Large intestine (tissue), 3 donors: ENCODE data around the gene ALDH6A1. TPM values are rescaled to one million over a fixed set of nuclear protein-coding genes. Genes with fewer than 3 reads are reported as not detected.
A peak's percentile ranks its signal among the peaks of the same experiment; 100 is the strongest.

Experiments
- DNase-seq, 2 donors: peaks; one replicate each; pipeline versions ENCODE4 v3.0.0 to v3.0.0-alpha.2; 2013
- H3K27ac ChIP-seq: one replicate; pipeline ENCODE4 v1.5.1; 2013; ENCODE audit warnings: low read length
- H3K27me3 ChIP-seq: 2 replicates; pipeline ENCODE4 v1.6.1; 2013; ENCODE audit warnings: low read length; ENCODE audit not compliant: control insufficient read depth, insufficient read depth
- H3K36me3 ChIP-seq: 2 replicates; pipeline ENCODE4 v1.6.1; 2013; ENCODE audit warnings: low read length; ENCODE audit not compliant: control insufficient read depth, insufficient read depth
- H3K4me1 ChIP-seq: one replicate; pipeline ENCODE4 v1.6.1; 2013; ENCODE audit warnings: low read length; ENCODE audit not compliant: control insufficient read depth, insufficient read depth
- H3K4me3 ChIP-seq: one replicate; pipeline ENCODE4 v1.5.1; 2013; ENCODE audit warnings: low read length
- H3K9me3 ChIP-seq: one replicate; pipeline ENCODE4 v1.6.1; 2013; ENCODE audit warnings: mild to moderate bottlenecking, low read depth, low read length, moderate library complexity; ENCODE audit not compliant: control insufficient read depth
- WGBS: methylation state at CpG from one replicate; pipeline ENCODE4 v1.1.5; 2013; ENCODE audit warnings: low lambda C conversion rate; ENCODE audit not compliant: insufficient coverage; 5-methylcytosine and 5-hydroxymethylcytosine counted together
- polyA plus RNA-seq: library from polyadenylated mRNA; unstranded; fragments of 120-200 nt; gene quantifications from one replicate; pipeline ENCODE4 v1.2.1, GENCODE V29; 2013

The ALDH6A1 gene
- polyA plus RNA-seq, 1 donor, result 24.7 TPM

DNA sequence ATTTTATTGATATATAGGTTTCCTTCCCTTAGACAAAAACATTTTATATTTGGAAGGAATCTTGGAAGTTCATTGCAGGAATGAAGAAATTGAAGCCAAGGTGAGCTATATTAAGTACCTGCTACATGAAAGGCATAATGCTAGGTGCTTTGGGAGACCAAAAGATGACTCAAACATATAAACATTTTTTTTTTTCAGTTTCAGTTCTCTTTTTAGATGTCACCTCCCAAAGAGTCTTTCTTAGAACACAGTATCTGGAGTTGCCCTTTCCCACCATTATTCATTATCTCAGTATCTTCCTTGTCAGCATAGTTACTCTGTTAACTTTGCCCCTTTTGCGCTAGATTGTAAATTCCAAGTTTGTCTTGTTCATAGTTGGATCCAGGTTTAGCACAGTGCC, 1.6 kb upstream of the ALDH6A1 start:
- Histone ChIP-seq H3K4me3 (peak overlapping the region; percentile 64), H3K27me3 (no peaks in the 10 kb centered on the region), H3K4me1 (peaks cover 13% of the 10 kb centered on the region), H3K36me3 (no peaks in the 10 kb centered on the region), H3K9me3 (no peaks in the 10 kb centered on the region), H3K27ac (peak overlapping the region; percentile 81)
- DNase-seq, result peak; percentile 54 to 66
- WGBS, result no CpG with 5 or more reads among the region's 1 CpG

- no peaks in the 10 kb centered on the region for H3K27me3 ChIP-seq
- H3K9me3 ChIP-seq, result no peaks in the 10 kb centered on the region
- H3K4me1 ChIP-seq, result peaks cover 13% of the 10 kb centered on the region
- peak overlapping the region; percentile 64 for H3K4me3 ChIP-seq
- peak in 1 of 2 donors; percentile 28 for DNase-seq
- peak overlapping the region; percentile 81 for H3K27ac ChIP-seq
- WGBS, result 0% methylated on average over 11 of the region's 26 CpGs
- no peaks in the 10 kb centered on the region for H3K36me3 ChIP-seq
These were observed 889 bp upstream of the ALDH6A1 start for GRCh38 chr14:74085047-74085637.

GRCh38 chr14:74083784-74084276, 423 bp downstream of the ALDH6A1 start:
- H3K4me1 ChIP-seq, result peaks cover 13% of the 10 kb centered on the region
- no peaks in the 10 kb centered on the region for H3K36me3 ChIP-seq
- no peaks in the 10 kb centered on the region for H3K9me3 ChIP-seq
- 0% methylated on average over 6 of the region's 15 CpGs for WGBS
- peak overlapping the region; percentile 87 for H3K4me3 ChIP-seq
- H3K27me3 ChIP-seq, result no peaks in the 10 kb centered on the region
- H3K27ac ChIP-seq, result peak overlapping the region; percentile 91
- DNase-seq, result no peak

DNA sequence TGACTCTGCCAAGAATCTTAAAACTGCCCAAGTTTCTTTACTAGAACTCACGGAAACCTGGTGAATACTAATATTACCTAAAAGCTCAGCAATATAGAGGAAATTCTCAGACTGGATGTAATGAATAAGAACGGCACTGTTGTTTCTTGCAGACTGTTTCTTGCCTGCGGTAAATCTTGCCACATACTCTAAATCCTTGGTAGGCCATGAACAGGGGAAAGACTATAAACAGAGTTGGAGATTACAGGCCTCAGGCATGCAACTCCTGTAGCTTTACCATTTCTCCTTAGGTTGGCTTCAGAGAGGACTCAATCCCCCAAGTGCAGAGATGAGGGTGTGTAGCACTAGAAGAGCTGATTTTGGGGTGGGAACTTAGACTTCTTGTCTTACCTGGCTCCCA, 1.1 kb downstream of the ALDH6A1 start:
- no peaks in the 10 kb centered on the region for H3K36me3 ChIP-seq
- H3K27me3 ChIP-seq, result no peaks in the 10 kb centered on the region
- 31% methylated on average over 2 of the region's 3 CpGs for WGBS
- DNase-seq, result peak in 1 of 2 donors; percentile 5
- H3K4me3 ChIP-seq, result peak overlapping the region; percentile 87
- H3K9me3 ChIP-seq, result no peaks in the 10 kb centered on the region
- peaks cover 13% of the 10 kb centered on the region for H3K4me1 ChIP-seq
- peak overlapping the region; percentile 91 for H3K27ac ChIP-seq

DNA sequence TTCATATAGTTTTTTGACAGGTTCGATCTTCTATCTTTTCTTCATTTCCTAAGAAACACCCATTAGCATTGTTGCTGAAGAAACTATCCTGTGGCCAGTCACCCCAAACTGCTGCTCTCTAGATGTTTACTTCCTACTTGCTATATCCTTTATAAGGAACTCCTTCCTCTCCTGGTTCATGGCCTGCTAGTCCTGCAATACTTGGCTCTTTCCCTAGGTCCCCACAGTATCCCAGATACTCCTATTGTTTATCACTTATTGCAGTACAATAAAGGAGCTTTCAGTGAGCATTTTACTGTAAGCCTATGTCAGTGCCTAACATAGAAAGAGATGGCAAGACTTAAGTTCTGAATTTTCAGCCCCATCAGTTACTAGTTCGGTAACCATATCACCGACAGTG, 2.8 kb downstream of the ALDH6A1 start:
- Histone ChIP-seq H3K36me3 (peaks cover 3% of the 10 kb centered on the region), H3K27me3 (no peaks in the 10 kb centered on the region), H3K4me3 (no peak overlapping the region), H3K27ac (no peak overlapping the region), H3K4me1 (peaks cover 12% of the 10 kb centered on the region), H3K9me3 (no peaks in the 10 kb centered on the region)
- no CpG with 5 or more reads among the region's 3 CpGs for WGBS
- DNase-seq, result peak in 1 of 2 donors; percentile 2

GRCh38 chr14:74080820-74081460, 3.3 kb downstream of the ALDH6A1 start:
- H3K4me3 ChIP-seq, result no peak overlapping the region
- peak in 1 of 2 donors; percentile 57 for DNase-seq
- H3K9me3 ChIP-seq, result no peaks in the 10 kb centered on the region
- H3K27me3 ChIP-seq, result no peaks in the 10 kb centered on the region
- H3K36me3 ChIP-seq, result peaks cover 3% of the 10 kb centered on the region
- H3K27ac ChIP-seq, result no peak overlapping the region
- 46% methylated on average over 3 of the region's 4 CpGs for WGBS
- peaks cover 7% of the 10 kb centered on the region for H3K4me1 ChIP-seq

DNA sequence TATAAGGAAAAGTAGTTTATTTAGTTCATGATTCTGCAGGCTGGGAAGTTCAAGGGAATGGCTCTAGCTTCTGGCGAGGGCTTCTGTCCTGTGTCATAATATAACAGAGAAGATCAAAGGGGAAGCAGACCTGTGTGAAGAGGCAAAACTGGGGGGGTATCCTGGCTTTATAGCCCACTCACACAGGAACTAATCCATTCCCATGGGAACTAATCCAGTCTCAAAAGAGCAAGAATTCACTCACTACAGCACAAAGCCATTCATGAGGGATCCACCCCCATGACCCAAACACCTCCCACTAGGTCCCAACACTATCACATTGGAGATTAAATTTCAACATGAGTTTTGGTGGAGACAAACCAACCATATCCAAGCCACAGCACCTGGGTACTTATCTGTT, 6.9 kb downstream of the ALDH6A1 start:
- no peak overlapping the region for H3K4me3 ChIP-seq
- no peak overlapping the region for H3K27ac ChIP-seq
- no peaks in the 10 kb centered on the region for H3K27me3 ChIP-seq
- no peaks in the 10 kb centered on the region for H3K9me3 ChIP-seq
- peaks cover 10% of the 10 kb centered on the region for H3K36me3 ChIP-seq
- DNase-seq, result no peak
- WGBS, result 80% methylated on average over 1 of the region's 1 CpG
- H3K4me1 ChIP-seq, result no peaks in the 10 kb centered on the region

GRCh38 chr14:74065746-74066575, 18.3 kb downstream of the ALDH6A1 start:
- DNase-seq, result no peak
- WGBS, result no CpG with 5 or more reads among the region's 3 CpGs
- H3K27me3 ChIP-seq, result no peaks in the 10 kb centered on the region
- no peak overlapping the region for H3K27ac ChIP-seq
- H3K9me3 ChIP-seq, result no peaks in the 10 kb centered on the region
- H3K36me3 ChIP-seq, result peaks cover 68% of the 10 kb centered on the region
- no peaks in the 10 kb centered on the region for H3K4me1 ChIP-seq
- no peak overlapping the region for H3K4me3 ChIP-seq

GRCh38 chr14:74064883-74065282, 19.4 kb downstream of the ALDH6A1 start:
- H3K27ac ChIP-seq, result no peak overlapping the region
- no peak overlapping the region for H3K4me3 ChIP-seq
- H3K4me1 ChIP-seq, result no peaks in the 10 kb centered on the region
- H3K9me3 ChIP-seq, result no peaks in the 10 kb centered on the region
- peaks cover 67% of the 10 kb centered on the region for H3K36me3 ChIP-seq
- no peaks in the 10 kb centered on the region for H3K27me3 ChIP-seq
- no CpG with 5 or more reads among the region's 3 CpGs for WGBS
- DNase-seq, result no peak

DNA sequence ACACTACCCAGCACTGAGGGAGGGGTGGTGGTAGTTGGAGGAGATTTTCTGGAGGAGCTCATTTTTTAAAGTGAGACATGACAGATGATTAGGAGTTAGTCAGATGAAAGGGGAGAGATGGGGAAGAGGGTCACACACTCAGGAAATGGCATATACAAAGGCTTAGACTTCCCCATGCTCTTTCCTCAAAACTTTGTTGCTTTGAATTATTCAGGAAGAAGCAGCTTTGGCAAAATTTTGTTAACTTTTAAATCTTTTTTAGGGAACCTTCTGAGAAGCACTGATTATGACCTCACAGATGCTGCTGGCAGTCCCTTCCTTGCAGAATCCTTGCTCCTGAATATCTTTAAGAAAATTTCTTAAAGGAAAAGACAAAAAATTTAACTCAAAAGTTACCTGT, 19.8 kb downstream of the ALDH6A1 start:
- Histone ChIP-seq H3K36me3 (peaks cover 69% of the 10 kb centered on the region), H3K27ac (no peak overlapping the region), H3K9me3 (no peaks in the 10 kb centered on the region), H3K27me3 (no peaks in the 10 kb centered on the region), H3K4me3 (no peak overlapping the region), H3K4me1 (no peaks in the 10 kb centered on the region)
- no peak for DNase-seq
